Urinary bladder (tissue), 4 donors: Measurements from ENCODE around the gene TSPO. TPM values are rescaled to one million over a fixed set of nuclear protein-coding genes. Genes with fewer than 3 reads are reported as not detected.

Source experiments
- DNase-seq: peaks from one replicate; pipeline ENCODE4 v3.0.0-alpha.2; 2015; ENCODE audit errors: extremely low spot score
- H3K27ac ChIP-seq: one replicate; pipeline ENCODE4 v1.5.1; 2013; ENCODE audit warnings: low read depth, mild to moderate bottlenecking, moderate library complexity
- H3K36me3 ChIP-seq: one replicate; pipeline ENCODE4 v1.6.1; 2013; ENCODE audit warnings: mild to moderate bottlenecking, moderate library complexity; ENCODE audit not compliant: insufficient read depth
- H3K4me1 ChIP-seq: one replicate; pipeline ENCODE4 v1.6.1; 2013; ENCODE audit warnings: mild to moderate bottlenecking, moderate library complexity; ENCODE audit not compliant: insufficient read depth
- H3K4me3 ChIP-seq: one replicate; pipeline ENCODE4 v1.5.1; 2013; ENCODE audit warnings: low read depth, low read length
- WGBS: extraction: QIAGEN DNeasy Blood & Tissue Kit; methylation state at CpG from one replicate; pipeline ENCODE4 v1.1.7; 2013; 5-methylcytosine and 5-hydroxymethylcytosine counted together
- polyA plus RNA-seq: library from polyadenylated mRNA; stranded (reverse); fragments of 200-250 nt; gene quantifications from one replicate; pipeline ENCODE4 v1.2.3, GENCODE V29; 2013
- total RNA-seq: library from RNA; depleted of rRNA; stranded (reverse); fragments of >200 nt; gene quantifications from one replicate; pipeline ENCODE4 v1.2.3, GENCODE V29; 2014
- donor health status: healthy with polysubstance abuse.
- donor health status: healthy.

The TSPO gene
- total and polyA plus RNA-seq, 2 donors, result 57.6 to 211 TPM

GRCh38 chr22:43182118-43182517 is 30.8 kb downstream of the TSPO start:
- H3K4me1 ChIP-seq, result no peaks in the 10 kb centered on the region
- no peak overlapping the region for H3K27ac ChIP-seq
- H3K4me3 ChIP-seq, result no peak overlapping the region
- 96% methylated on average over 10 of the region's 10 CpGs for WGBS
- peaks cover 3% of the 10 kb centered on the region for H3K36me3 ChIP-seq
- DNase-seq, result no peak

- DNase-seq, result no peak
- no peaks in the 10 kb centered on the region for H3K4me1 ChIP-seq
- no peak overlapping the region for H3K27ac ChIP-seq
- H3K36me3 ChIP-seq, result peaks cover 3% of the 10 kb centered on the region
- H3K4me3 ChIP-seq, result no peak overlapping the region
- 96% methylated on average over 17 of the region's 17 CpGs for WGBS
Measured at GRCh38 chr22:43182726-43183125, 31.4 kb downstream of the TSPO start.

GRCh38 chr22:43183496-43184277 is 32.3 kb downstream of the TSPO start:
- Histone ChIP-seq H3K36me3 (peaks cover 3% of the 10 kb centered on the region), H3K27ac (no peak overlapping the region), H3K4me3 (no peak overlapping the region), H3K4me1 (no peaks in the 10 kb centered on the region)
- no peak for DNase-seq
- WGBS, result 88% methylated on average over 12 of the region's 12 CpGs

- peak overlapping the region; percentile 78 for H3K4me3 ChIP-seq
- DNase-seq, result no peak
- H3K27ac ChIP-seq, result no peak overlapping the region
- H3K36me3 ChIP-seq, result no peaks in the 10 kb centered on the region
- no peaks in the 10 kb centered on the region for H3K4me1 ChIP-seq
- WGBS, result 17% methylated on average over 12 of the region's 12 CpGs
Measured at GRCh38 chr22:43185860-43186261, 34.5 kb downstream of the TSPO start.

GRCh38 chr22:43186272-43187170 is 35.2 kb downstream of the TSPO start, which contains the start of gene TTLL12:
Gene TTLL12, minus strand, starts transcription at chr22:43187134. Its CDS starts 65 bp downstream, at chr22:43187069.
- no peak for DNase-seq
- 1% methylated on average over 82 of the region's 87 CpGs for WGBS
- H3K27ac ChIP-seq, result peak within 1 kb of the TSS; percentile 91
- no peaks in the 10 kb centered on the region for H3K4me1 ChIP-seq
- H3K36me3 ChIP-seq, result no peaks in the 10 kb centered on the region
- H3K4me3 ChIP-seq, result peak within 1 kb of the TSS; percentile 78

GRCh38 chr22:43187171-43188099 is 36.1 kb downstream of the TSPO start:
- H3K4me1 ChIP-seq, result no peaks in the 10 kb centered on the region
- DNase-seq, result peak; percentile 76
- H3K27ac ChIP-seq, result peak overlapping the region; percentile 91
- H3K36me3 ChIP-seq, result no peaks in the 10 kb centered on the region
- H3K4me3 ChIP-seq, result peak overlapping the region; percentile 32
- WGBS, result 5% methylated on average over 56 of the region's 86 CpGs

- Histone ChIP-seq H3K4me1 (no peaks in the 10 kb centered on the region), H3K27ac (no peak overlapping the region), H3K4me3 (no peak overlapping the region), H3K36me3 (no peaks in the 10 kb centered on the region)
- WGBS, result 90% methylated on average over 5 of the region's 5 CpGs
- no peak for DNase-seq
Measured at GRCh38 chr22:43188829-43189545, 37.6 kb downstream of the TSPO start.

GRCh38 chr22:43191831-43192230 is 40.5 kb downstream of the TSPO start:
- Histone ChIP-seq H3K27ac (no peak overlapping the region), H3K36me3 (no peaks in the 10 kb centered on the region), H3K4me1 (no peaks in the 10 kb centered on the region), H3K4me3 (no peak overlapping the region)
- DNase-seq, result no peak

GRCh38 chr22:43197271-43197941 is 46.0 kb downstream of the TSPO start:
- 58% methylated on average over 22 of the region's 22 CpGs for WGBS
- no peaks in the 10 kb centered on the region for H3K4me1 ChIP-seq
- no peaks in the 10 kb centered on the region for H3K36me3 ChIP-seq
- H3K27ac ChIP-seq, result no peak overlapping the region
- DNase-seq, result no peak
- H3K4me3 ChIP-seq, result no peak overlapping the region

GRCh38 chr22:43198126-43198525 is 46.8 kb downstream of the TSPO start:
- no peaks in the 10 kb centered on the region for H3K4me1 ChIP-seq
- H3K27ac ChIP-seq, result no peak overlapping the region
- 63% methylated on average over 5 of the region's 5 CpGs for WGBS
- DNase-seq, result no peak
- no peaks in the 10 kb centered on the region for H3K36me3 ChIP-seq
- H3K4me3 ChIP-seq, result no peak overlapping the region

- H3K4me1 ChIP-seq, result no peaks in the 10 kb centered on the region
- DNase-seq, result no peak
- H3K4me3 ChIP-seq, result no peak overlapping the region
- no peak overlapping the region for H3K27ac ChIP-seq
- H3K36me3 ChIP-seq, result no peaks in the 10 kb centered on the region
- 80% methylated on average over 9 of the region's 9 CpGs for WGBS
Measured at GRCh38 chr22:43198936-43199335, 47.6 kb downstream of the TSPO start.

GRCh38 chr22:43199541-43199940 is 48.2 kb downstream of the TSPO start:
- no peak overlapping the region for H3K27ac ChIP-seq
- WGBS, result 75% methylated on average over 11 of the region's 11 CpGs
- no peaks in the 10 kb centered on the region for H3K36me3 ChIP-seq
- no peak overlapping the region for H3K4me3 ChIP-seq
- no peaks in the 10 kb centered on the region for H3K4me1 ChIP-seq
- no peak for DNase-seq
